ENCODE measurements around the gene TPRN.

TPRN gene

GRCh38 chr9:137150617-137151457, 49.7 kb downstream of the TPRN start:
- Histone ChIP-seq H3K27me3 (ENCODE audit: control insufficient read depth in 1 of 2, insufficient read depth in 2 of 2, low read length in 2 of 2) (peaks cover 0 to 47% of the 10 kb centered on the region in 2 donors), H3K4me1 (ENCODE audit: insufficient read depth, low read length) (no peaks in the 10 kb centered on the region), H3K9ac (ENCODE audit: low read length) (no peak overlapping the region), H3K36me3 (ENCODE audit: insufficient read depth, low read length) (no peaks in the 10 kb centered on the region), H3K9me3 (ENCODE audit: low read length) (no peaks in the 10 kb centered on the region), H3K4me3 (ENCODE audit: low read depth in 1 of 2, low read length in 2 of 2) (no peak overlapping the region), H3K27ac (ENCODE audit: low read depth, low read length) (no peak overlapping the region)

GRCh38 chr9:137149942-137150616, 50.5 kb downstream of the TPRN start:
- Histone ChIP-seq H3K4me1 (ENCODE audit: insufficient read depth, low read length) (no peaks in the 10 kb centered on the region), H3K9ac (ENCODE audit: low read length) (no peak overlapping the region), H3K9me3 (ENCODE audit: low read length) (no peaks in the 10 kb centered on the region), H3K27me3 (ENCODE audit: control insufficient read depth in 1 of 2, insufficient read depth in 2 of 2, low read length in 2 of 2) (peaks cover 0 to 41% of the 10 kb centered on the region in 2 donors), H3K4me3 (ENCODE audit: low read depth in 1 of 2, low read length in 2 of 2) (no peak overlapping the region), H3K36me3 (ENCODE audit: insufficient read depth, low read length) (no peaks in the 10 kb centered on the region), H3K27ac (ENCODE audit: low read depth, low read length) (no peak overlapping the region)

GRCh38 chr9:137149363-137149762, 51.2 kb downstream of the TPRN start:
- Histone ChIP-seq H3K9ac (ENCODE audit: low read length) (no peak overlapping the region), H3K4me3 (ENCODE audit: low read depth in 1 of 2, low read length in 2 of 2) (no peak overlapping the region), H3K4me1 (ENCODE audit: insufficient read depth, low read length) (no peaks in the 10 kb centered on the region), H3K36me3 (ENCODE audit: insufficient read depth, low read length) (no peaks in the 10 kb centered on the region), H3K27ac (ENCODE audit: low read depth, low read length) (no peak overlapping the region), H3K9me3 (ENCODE audit: low read length) (no peaks in the 10 kb centered on the region), H3K27me3 (ENCODE audit: control insufficient read depth in 1 of 2, insufficient read depth in 2 of 2, low read length in 2 of 2) (peaks cover 0 to 41% of the 10 kb centered on the region in 2 donors)

GRCh38 chr9:137148661-137149060, 51.9 kb downstream of the TPRN start:
- Histone ChIP-seq H3K27ac (ENCODE audit: low read depth, low read length) (no peak overlapping the region), H3K9ac (ENCODE audit: low read length) (no peak overlapping the region), H3K9me3 (ENCODE audit: low read length) (no peaks in the 10 kb centered on the region), H3K4me1 (ENCODE audit: insufficient read depth, low read length) (no peaks in the 10 kb centered on the region), H3K36me3 (ENCODE audit: insufficient read depth, low read length) (no peaks in the 10 kb centered on the region), H3K4me3 (ENCODE audit: low read depth in 1 of 2, low read length in 2 of 2) (no peak overlapping the region), H3K27me3 (ENCODE audit: control insufficient read depth in 1 of 2, insufficient read depth in 2 of 2, low read length in 2 of 2) (peaks cover 0 to 42% of the 10 kb centered on the region in 2 donors)

GRCh38 chr9:137148242-137148641, 52.3 kb downstream of the TPRN start:
- H3K36me3 ChIP-seq (ENCODE audit: insufficient read depth, low read length) = no peaks in the 10 kb centered on the region
- H3K4me3 ChIP-seq (ENCODE audit: low read depth in 1 of 2, low read length in 2 of 2) = no peak overlapping the region
- H3K4me1 ChIP-seq (ENCODE audit: insufficient read depth, low read length) = no peaks in the 10 kb centered on the region

GRCh38 chr9:137147793-137148160, 52.8 kb downstream of the TPRN start:
- no peaks in the 10 kb centered on the region for H3K36me3 ChIP-seq (ENCODE audit: insufficient read depth, low read length)
- peaks cover 0 to 51% of the 10 kb centered on the region in 2 donors for H3K27me3 ChIP-seq (ENCODE audit: control insufficient read depth in 1 of 2, insufficient read depth in 2 of 2, low read length in 2 of 2)
- H3K9ac ChIP-seq (ENCODE audit: low read length) = no peak overlapping the region
- H3K9me3 ChIP-seq (ENCODE audit: low read length) = no peaks in the 10 kb centered on the region
- H3K4me3 ChIP-seq (ENCODE audit: low read depth in 1 of 2, low read length in 2 of 2) = no peak overlapping the region
- H3K27ac ChIP-seq (ENCODE audit: low read depth, low read length) = no peak overlapping the region
- H3K4me1 ChIP-seq (ENCODE audit: insufficient read depth, low read length) = no peaks in the 10 kb centered on the region

More at GRCh38 chr9:137148242-137148641, 52.3 kb downstream of the TPRN start:
- Histone ChIP-seq H3K27ac (ENCODE audit: low read depth, low read length) (no peak overlapping the region), H3K9ac (ENCODE audit: low read length) (no peak overlapping the region), H3K27me3 (ENCODE audit: control insufficient read depth in 1 of 2, insufficient read depth in 2 of 2, low read length in 2 of 2) (peaks cover 0 to 47% of the 10 kb centered on the region in 2 donors), H3K9me3 (ENCODE audit: low read length) (no peaks in the 10 kb centered on the region)

GRCh38 chr9:137147091-137147792, 53.3 kb downstream of the TPRN start:
- no peaks in the 10 kb centered on the region for H3K36me3 ChIP-seq (ENCODE audit: insufficient read depth, low read length)
- H3K4me1 ChIP-seq (ENCODE audit: insufficient read depth, low read length) = no peaks in the 10 kb centered on the region
- H3K27me3 ChIP-seq (ENCODE audit: control insufficient read depth in 1 of 2, insufficient read depth in 2 of 2, low read length in 2 of 2) = peaks cover 0 to 57% of the 10 kb centered on the region in 2 donors
- no peak overlapping the region for H3K9ac ChIP-seq (ENCODE audit: low read length)
- H3K4me3 ChIP-seq (ENCODE audit: low read depth in 1 of 2, low read length in 2 of 2) = no peak overlapping the region
- H3K9me3 ChIP-seq (ENCODE audit: low read length) = no peaks in the 10 kb centered on the region
- no peak overlapping the region for H3K27ac ChIP-seq (ENCODE audit: low read depth, low read length)

GRCh38 chr9:137146527-137146918, 54.0 kb downstream of the TPRN start:
- H3K36me3 ChIP-seq (ENCODE audit: insufficient read depth, low read length) = no peaks in the 10 kb centered on the region
- no peaks in the 10 kb centered on the region for H3K4me1 ChIP-seq (ENCODE audit: insufficient read depth, low read length)
- H3K27me3 ChIP-seq (ENCODE audit: control insufficient read depth in 1 of 2, insufficient read depth in 2 of 2, low read length in 2 of 2) = peaks cover 0 to 64% of the 10 kb centered on the region in 2 donors
- H3K4me3 ChIP-seq (ENCODE audit: low read depth in 1 of 2, low read length in 2 of 2) = no peak overlapping the region
- no peak overlapping the region for H3K9ac ChIP-seq (ENCODE audit: low read length)
- H3K9me3 ChIP-seq (ENCODE audit: low read length) = no peaks in the 10 kb centered on the region
- no peak overlapping the region for H3K27ac ChIP-seq (ENCODE audit: low read depth, low read length)

- Histone ChIP-seq H3K4me3 (ENCODE audit: low read depth in 1 of 2, low read length in 2 of 2) (no peak overlapping the region), H3K27me3 (ENCODE audit: control insufficient read depth in 1 of 2, insufficient read depth in 2 of 2, low read length in 2 of 2) (peaks cover 0 to 70% of the 10 kb centered on the region in 2 donors), H3K4me1 (ENCODE audit: insufficient read depth, low read length) (no peaks in the 10 kb centered on the region), H3K27ac (ENCODE audit: low read depth, low read length) (no peak overlapping the region), H3K9me3 (ENCODE audit: low read length) (no peaks in the 10 kb centered on the region), H3K9ac (ENCODE audit: low read length) (no peak overlapping the region), H3K36me3 (ENCODE audit: insufficient read depth, low read length) (no peaks in the 10 kb centered on the region)
These were observed 54.6 kb downstream of the TPRN start for GRCh38 chr9:137145731-137146526.

- Histone ChIP-seq H3K9ac (ENCODE audit: low read length) (no peak overlapping the region), H3K36me3 (ENCODE audit: insufficient read depth, low read length) (no peaks in the 10 kb centered on the region), H3K4me1 (ENCODE audit: insufficient read depth, low read length) (no peaks in the 10 kb centered on the region), H3K27ac (ENCODE audit: low read depth, low read length) (no peak overlapping the region), H3K4me3 (ENCODE audit: low read depth in 1 of 2, low read length in 2 of 2) (no peak overlapping the region), H3K9me3 (ENCODE audit: low read length) (no peaks in the 10 kb centered on the region), H3K27me3 (ENCODE audit: control insufficient read depth in 1 of 2, insufficient read depth in 2 of 2, low read length in 2 of 2) (peaks cover 14 to 72% of the 10 kb centered on the region in 2 donors)
These were observed 57.1 kb downstream of the TPRN start for GRCh38 chr9:137143459-137143858.

Data from muscle layer of colon (tissue), 2 donors.